Duodenal mucosa (tissue), 2 donors: ENCODE measurements around the gene LARP1B.
"Not testable (repeated sequence)": the region's sequence is repeated elsewhere in the genome, so short reads cannot be mapped to it uniquely, and the experiment has no call there.

Source experiments
- H3K27ac ChIP-seq: one replicate; pipeline ENCODE4 v1.7.0; 2013; ENCODE audit warnings: low read depth, low read length
- H3K27me3 ChIP-seq, 2 donors: one replicate each; pipeline ENCODE4 v1.7.0; 2013; ENCODE audit warnings: low read length in 2 of 2, control low read depth in 1 of 2; ENCODE audit not compliant: insufficient read depth in 2 of 2, control insufficient read depth in 1 of 2
- H3K36me3 ChIP-seq, 2 donors: one replicate each; pipeline ENCODE4 v1.7.0; 2013; ENCODE audit warnings: low read length in 2 of 2, control low read depth in 1 of 2; ENCODE audit not compliant: insufficient read depth in 2 of 2, control insufficient read depth in 1 of 2
- H3K4me1 ChIP-seq, 2 donors: one replicate each; pipeline ENCODE4 v1.7.0; 2013; ENCODE audit warnings: low read length in 2 of 2, control low read depth in 1 of 2; ENCODE audit not compliant: insufficient read depth in 2 of 2, control insufficient read depth in 1 of 2
- H3K4me3 ChIP-seq, 2 donors: one replicate each; pipeline ENCODE4 v1.7.0; 2013; ENCODE audit warnings: low read length in 2 of 2, low read depth in 1 of 2
- H3K9ac ChIP-seq, 2 donors: one replicate each; pipeline ENCODE4 v1.7.0; 2013; ENCODE audit warnings: low read length in 2 of 2, low read depth in 1 of 2
- H3K9me3 ChIP-seq, 2 donors: one replicate each; pipeline ENCODE4 v1.7.0; 2013; ENCODE audit warnings: low read length in 2 of 2, control low read depth in 1 of 2; ENCODE audit not compliant: control insufficient read depth in 1 of 2

LARP1B gene

DNA sequence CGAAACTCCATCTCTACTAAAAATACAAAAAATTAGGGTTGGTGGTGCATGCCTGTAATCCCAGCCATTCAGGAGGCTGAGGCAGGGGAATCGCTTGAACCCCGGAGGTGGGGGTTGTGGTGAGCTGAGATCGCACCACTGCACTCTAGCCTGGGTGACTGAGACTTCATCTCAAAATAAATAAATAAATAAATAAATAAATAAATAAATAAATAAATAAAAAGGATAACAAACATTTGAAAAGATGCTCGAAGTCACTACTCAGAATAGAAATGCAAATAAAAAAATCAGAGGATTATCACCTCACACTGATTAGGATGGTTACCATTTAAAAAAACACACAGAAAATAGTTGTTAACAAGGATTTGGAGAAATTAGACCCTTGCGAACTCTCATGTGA lies 73.8 kb downstream of the LARP1B start:
- no peaks in the 10 kb centered on the region for H3K9me3 ChIP-seq
- no peaks in the 10 kb centered on the region for H3K27me3 ChIP-seq
- no peak overlapping the region for H3K4me3 ChIP-seq
- no peak overlapping the region for H3K27ac ChIP-seq
- H3K36me3 ChIP-seq: peaks cover 0 to 5% of the 10 kb centered on the region in 2 donors
- no peak overlapping the region for H3K9ac ChIP-seq
- no peaks in the 10 kb centered on the region for H3K4me1 ChIP-seq

DNA sequence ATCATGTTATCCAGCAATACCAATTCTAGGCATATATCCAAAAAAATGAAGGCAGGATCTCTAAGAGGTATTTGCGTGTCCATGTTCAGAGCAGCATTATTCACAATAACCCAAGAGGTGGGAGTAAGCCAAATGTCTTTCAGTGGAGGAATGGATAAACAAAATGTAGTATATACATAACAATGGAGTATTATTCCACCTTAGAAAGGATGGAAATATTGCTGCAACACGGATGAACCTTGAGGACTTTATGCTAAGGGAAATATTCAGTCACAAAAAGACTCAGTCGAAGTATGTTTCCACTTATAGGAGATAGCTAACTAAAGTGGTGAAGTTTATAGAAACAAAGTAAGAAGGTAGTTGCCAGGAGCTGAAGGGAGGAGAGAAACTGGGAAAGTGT lies 74.3 kb downstream of the LARP1B start:
- no peaks in the 10 kb centered on the region for H3K27me3 ChIP-seq
- H3K4me3 ChIP-seq: no peak overlapping the region
- H3K9ac ChIP-seq: no peak overlapping the region
- H3K27ac ChIP-seq: no peak overlapping the region
- no peaks in the 10 kb centered on the region for H3K4me1 ChIP-seq
- no peaks in the 10 kb centered on the region for H3K9me3 ChIP-seq
- peaks cover 0 to 5% of the 10 kb centered on the region in 2 donors for H3K36me3 ChIP-seq

GRCh38 chr4:128141866-128142265 lies 80.8 kb downstream of the LARP1B start:
- H3K27ac ChIP-seq: no peak overlapping the region
- no peaks in the 10 kb centered on the region for H3K4me1 ChIP-seq
- no peak overlapping the region for H3K9ac ChIP-seq
- no peaks in the 10 kb centered on the region for H3K27me3 ChIP-seq
- peaks cover 0 to 30% of the 10 kb centered on the region in 2 donors for H3K36me3 ChIP-seq
- no peak overlapping the region for H3K4me3 ChIP-seq
- H3K9me3 ChIP-seq: peaks cover 6 to 11% of the 10 kb centered on the region in 2 donors

GRCh38 chr4:128145727-128146126 lies 84.6 kb downstream of the LARP1B start:
- H3K9ac ChIP-seq: no peak overlapping the region
- H3K4me3 ChIP-seq: no peak overlapping the region
- peaks cover 6 to 11% of the 10 kb centered on the region in 2 donors for H3K9me3 ChIP-seq
- no peaks in the 10 kb centered on the region for H3K4me1 ChIP-seq
- H3K36me3 ChIP-seq: peaks cover 0 to 27% of the 10 kb centered on the region in 2 donors
- H3K27me3 ChIP-seq: no peaks in the 10 kb centered on the region
- H3K27ac ChIP-seq: no peak overlapping the region

DNA sequence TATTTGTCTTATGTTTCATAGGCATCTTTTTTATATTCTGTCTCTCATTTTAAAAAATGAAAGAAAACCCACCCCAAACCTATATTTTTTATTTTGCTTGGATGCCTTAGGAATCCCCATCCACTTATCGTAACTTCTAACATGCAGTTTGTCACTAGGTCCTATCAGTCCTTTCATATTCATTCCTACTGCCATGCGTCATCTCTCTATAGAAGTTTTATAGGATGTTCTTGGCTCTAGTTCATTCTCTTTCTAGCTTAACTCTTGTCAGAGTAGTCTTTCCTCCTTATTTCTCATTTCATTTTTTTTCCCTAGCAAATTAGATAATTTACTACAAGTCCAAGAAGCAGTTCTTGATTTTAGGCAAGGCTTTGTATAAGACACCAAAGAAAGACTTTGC lies 92.7 kb downstream of the LARP1B start:
- H3K4me3 ChIP-seq: no peak overlapping the region
- no peak overlapping the region for H3K27ac ChIP-seq
- H3K9me3 ChIP-seq: no peaks in the 10 kb centered on the region
- no peaks in the 10 kb centered on the region for H3K4me1 ChIP-seq
- H3K9ac ChIP-seq: no peak overlapping the region
- H3K27me3 ChIP-seq: no peaks in the 10 kb centered on the region
- H3K36me3 ChIP-seq: peaks cover 0 to 9% of the 10 kb centered on the region in 2 donors

DNA sequence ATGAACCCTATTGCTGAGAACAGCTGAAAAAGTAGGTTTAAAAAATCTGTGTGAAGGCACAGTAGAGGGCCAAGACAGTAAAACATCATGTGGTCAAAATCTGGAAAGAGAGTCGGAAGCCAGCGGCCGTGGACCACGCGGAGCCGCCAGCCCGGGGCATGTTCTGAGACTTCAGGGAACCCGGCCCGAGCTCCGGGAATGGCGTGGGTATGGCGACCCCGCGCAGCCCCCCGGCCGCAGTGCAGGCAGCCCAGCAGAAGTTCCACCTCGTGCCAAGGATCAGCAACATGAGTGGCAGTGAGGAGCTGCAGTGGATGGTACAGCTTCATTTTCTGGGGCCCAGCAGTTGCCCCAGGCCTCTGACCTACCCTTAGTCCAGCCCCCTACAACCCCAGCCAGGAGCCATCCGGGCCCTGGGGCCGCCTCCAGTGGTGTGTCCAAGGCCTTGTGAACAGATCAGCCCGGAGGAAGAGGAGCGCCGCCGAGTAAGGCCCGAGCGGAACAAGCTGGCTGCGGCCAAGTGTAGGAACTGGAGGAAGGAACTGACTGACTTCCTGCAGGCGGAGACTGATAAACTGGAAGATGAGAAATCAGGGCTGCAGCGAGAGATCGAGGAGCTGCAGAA lies 94.2 kb downstream of the LARP1B start:
- no peak overlapping the region for H3K4me3 ChIP-seq
- H3K4me1 ChIP-seq: no peaks in the 10 kb centered on the region
- H3K9ac ChIP-seq: no peak overlapping the region
- H3K9me3 ChIP-seq: no peaks in the 10 kb centered on the region
- no peaks in the 10 kb centered on the region for H3K27me3 ChIP-seq
- peaks cover 0 to 9% of the 10 kb centered on the region in 2 donors for H3K36me3 ChIP-seq
- no peak overlapping the region for H3K27ac ChIP-seq

DNA sequence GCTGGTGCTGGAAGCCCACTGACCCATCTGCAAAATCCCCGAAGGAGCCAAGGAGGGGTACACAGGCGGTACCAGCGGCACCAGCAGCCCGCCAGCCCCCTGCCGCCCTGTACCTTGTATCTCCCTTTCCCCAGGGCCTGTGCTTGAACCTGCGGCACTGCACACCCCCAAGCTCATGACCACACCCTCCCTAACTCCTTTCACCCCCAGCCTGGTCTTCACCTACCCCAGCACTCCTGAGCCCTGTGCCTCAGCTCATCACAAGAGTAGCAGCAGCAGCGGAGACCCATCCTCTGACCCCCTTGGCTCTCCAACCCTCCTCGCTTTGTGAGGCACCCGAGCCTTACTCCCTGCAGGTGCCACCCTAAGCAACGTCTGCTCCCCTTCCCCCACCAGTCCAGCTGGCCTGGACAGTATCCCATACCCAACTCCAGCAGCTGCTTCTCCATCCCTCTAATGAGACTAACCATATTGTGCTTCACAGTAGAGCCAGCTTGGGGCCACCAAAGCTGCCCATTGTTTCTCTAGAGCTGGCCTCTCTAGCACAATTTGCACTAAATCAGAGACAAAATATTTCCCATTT lies 94.9 kb downstream of the LARP1B start:
- H3K4me3 ChIP-seq: no peak overlapping the region
- peaks cover 0 to 9% of the 10 kb centered on the region in 2 donors for H3K36me3 ChIP-seq
- H3K27ac ChIP-seq: no peak overlapping the region
- no peaks in the 10 kb centered on the region for H3K9me3 ChIP-seq
- no peak overlapping the region for H3K9ac ChIP-seq
- no peaks in the 10 kb centered on the region for H3K27me3 ChIP-seq
- no peaks in the 10 kb centered on the region for H3K4me1 ChIP-seq

DNA sequence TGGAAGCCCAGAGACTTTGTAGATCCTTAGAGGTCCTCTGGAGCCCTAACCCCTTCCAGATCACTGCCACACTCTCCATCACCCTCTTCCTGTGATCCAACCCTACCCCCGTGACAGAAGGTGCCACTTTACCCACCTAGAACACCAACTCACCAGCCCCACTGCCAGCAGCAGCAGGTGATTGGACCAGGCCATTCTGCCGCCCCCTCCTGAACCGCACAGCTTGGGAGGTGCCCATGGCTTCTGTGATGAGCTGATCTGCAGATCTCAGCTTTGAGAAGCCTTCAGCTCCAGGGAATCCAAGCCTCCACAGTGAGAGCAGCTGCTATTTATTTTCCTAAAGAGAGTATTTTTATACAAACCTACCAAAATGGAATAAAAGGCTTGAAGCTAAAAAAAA lies 95.4 kb downstream of the LARP1B start:
- H3K4me3 ChIP-seq, H3K4me1 ChIP-seq, H3K36me3 ChIP-seq, H3K27me3 ChIP-seq, H3K27ac ChIP-seq, H3K9me3 ChIP-seq, H3K9ac ChIP-seq: not testable (repeated sequence)

- Histone ChIP-seq H3K4me1 (no peaks in the 10 kb centered on the region), H3K27me3 (no peaks in the 10 kb centered on the region), H3K9me3 (no peaks in the 10 kb centered on the region), H3K36me3 (peaks cover 0 to 9% of the 10 kb centered on the region in 2 donors), H3K27ac (no peak overlapping the region), H3K9ac (no peak overlapping the region), H3K4me3 (no peak overlapping the region)
These were observed 97.8 kb downstream of the LARP1B start for GRCh38 chr4:128158894-128159293.

GRCh38 chr4:128159967-128160366 lies 98.9 kb downstream of the LARP1B start:
- Histone ChIP-seq H3K36me3 (peaks cover 0 to 9% of the 10 kb centered on the region in 2 donors), H3K4me3 (no peak overlapping the region), H3K9ac (no peak overlapping the region), H3K27ac (no peak overlapping the region), H3K9me3 (no peaks in the 10 kb centered on the region), H3K4me1 (no peaks in the 10 kb centered on the region), H3K27me3 (no peaks in the 10 kb centered on the region)
